GM21576 (cell line): Measurements from ENCODE around the gene BTBD16.

Experiments
- ATAC-seq: cut with Tn5 transposase; IDR thresholded peaks from one replicate; pipeline ENCODE4 v1.9.1; 2021; ENCODE audit warnings: mild to moderate bottlenecking, moderate library complexity; ENCODE audit not compliant: unreplicated experiment

The BTBD16 gene

DNA sequence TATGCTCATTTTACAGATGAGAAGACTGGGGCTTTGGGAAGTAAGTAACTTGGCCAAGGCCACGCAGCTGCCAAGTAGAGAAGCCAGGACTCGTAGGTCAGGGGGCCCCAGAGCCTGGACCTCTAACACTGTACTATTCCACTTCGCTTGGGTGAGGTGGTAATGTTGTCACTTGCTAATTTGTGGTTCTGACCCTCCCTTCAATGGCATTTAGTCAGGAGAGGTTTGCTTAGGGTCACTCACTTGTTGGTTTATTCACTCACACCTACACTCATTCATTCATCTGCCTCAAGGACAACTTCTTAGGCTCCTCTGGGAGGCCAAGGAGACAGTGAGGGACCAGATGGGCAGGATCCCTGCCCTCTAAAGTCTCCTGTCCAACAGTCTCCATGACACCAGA is 21.3 kb downstream of the BTBD16 start:
- ATAC-seq, result no peak

DNA sequence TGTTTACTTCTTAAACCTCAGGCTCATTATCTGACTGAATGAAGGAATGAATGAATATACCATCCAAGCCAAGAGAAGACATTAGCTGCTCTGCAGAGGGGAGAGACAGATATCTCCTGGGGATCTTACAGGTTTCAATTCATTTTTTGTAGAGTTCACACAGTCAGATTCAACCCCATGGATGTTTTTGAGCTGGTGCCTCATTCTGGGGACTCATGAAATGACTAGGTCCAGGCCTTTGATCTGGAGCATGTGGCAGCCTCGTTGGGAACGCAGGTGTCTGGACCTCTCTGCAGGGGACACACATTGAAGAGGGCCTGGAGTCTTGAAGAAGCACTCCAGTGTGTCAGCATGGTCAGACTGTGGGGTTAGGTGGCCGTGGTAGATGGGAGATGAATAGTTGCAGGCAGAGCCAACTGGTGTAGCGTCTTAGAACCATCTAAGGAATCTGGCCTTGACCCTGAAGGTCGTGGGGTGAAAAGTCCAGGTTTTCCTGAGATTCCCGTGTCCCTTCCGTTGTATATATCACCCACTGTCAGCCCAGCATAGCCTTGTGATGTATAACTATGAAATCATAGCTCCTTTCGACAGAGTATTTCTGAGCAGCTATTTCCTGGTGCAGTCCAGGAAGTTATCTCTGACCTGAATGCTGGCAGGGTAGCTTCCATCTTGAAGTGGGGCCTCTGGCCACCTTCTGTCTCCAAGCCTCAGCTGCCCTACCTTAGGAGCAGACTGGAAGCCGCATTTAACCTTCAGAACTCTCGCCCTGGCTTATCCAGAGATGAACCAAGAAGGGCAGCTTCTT is 22.3 kb downstream of the BTBD16 start:
- no peak for ATAC-seq

- no peak for ATAC-seq
Measured at GRCh38 chr10:122293961-122294380, 22.9 kb downstream of the BTBD16 start.

- no peak for ATAC-seq
Measured at GRCh38 chr10:122294511-122295450, 23.7 kb downstream of the BTBD16 start.

DNA sequence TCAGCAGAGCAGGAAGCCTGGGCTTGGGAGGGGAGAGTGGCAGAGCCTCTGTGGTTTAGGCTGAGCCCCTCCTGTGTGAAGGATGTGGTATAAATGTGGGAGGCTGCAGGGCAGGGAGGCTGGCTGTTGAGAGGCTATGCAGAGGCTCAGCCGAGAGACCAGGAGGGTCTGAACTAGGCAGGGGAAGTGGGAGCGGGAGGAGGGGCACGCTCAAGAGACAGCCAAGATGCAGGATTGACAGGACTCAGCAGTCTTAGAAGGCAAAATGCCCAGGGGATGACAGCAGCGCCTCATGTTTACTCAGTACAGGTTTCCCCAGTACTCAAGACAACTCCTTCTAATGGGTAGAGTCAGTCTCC is 24.3 kb downstream of the BTBD16 start:
- ATAC-seq, result no peak

DNA sequence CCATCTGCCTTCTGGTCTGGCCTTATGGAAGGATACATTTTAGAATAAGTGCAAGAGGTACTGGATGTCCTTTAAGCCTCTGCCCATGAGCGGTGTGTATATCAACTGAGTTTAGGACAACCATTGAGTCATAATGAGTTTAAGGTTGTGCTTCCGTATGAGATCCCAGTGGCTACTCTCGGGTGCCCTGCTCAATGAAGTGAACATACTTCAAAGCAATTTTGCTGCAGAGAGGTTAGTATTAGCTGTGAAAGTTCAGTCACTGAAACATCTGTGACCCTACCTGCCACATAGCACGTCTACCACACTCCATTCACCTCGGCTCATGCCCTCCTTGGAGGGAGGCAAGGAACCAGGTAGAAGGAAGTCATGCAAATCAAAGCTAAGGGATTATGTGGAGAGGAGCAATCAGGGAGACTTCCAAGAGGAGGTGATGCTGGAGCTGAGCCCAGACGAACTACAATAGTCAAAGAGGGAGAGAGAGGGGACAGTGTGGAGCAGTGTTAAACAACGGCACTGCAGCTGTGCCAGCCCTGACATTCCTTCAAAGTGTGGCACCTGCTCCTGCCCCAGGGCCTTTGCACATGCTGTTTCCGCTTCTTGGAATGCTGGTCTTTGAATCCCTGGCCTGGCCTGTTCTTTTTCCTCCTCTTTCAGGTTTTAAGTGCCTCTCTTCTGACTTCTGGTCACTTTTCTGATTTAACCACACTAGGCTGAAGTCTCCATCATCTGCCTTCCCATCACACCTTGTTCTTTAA is 25.4 kb downstream of the BTBD16 start:
- ATAC-seq, result no peak

DNA sequence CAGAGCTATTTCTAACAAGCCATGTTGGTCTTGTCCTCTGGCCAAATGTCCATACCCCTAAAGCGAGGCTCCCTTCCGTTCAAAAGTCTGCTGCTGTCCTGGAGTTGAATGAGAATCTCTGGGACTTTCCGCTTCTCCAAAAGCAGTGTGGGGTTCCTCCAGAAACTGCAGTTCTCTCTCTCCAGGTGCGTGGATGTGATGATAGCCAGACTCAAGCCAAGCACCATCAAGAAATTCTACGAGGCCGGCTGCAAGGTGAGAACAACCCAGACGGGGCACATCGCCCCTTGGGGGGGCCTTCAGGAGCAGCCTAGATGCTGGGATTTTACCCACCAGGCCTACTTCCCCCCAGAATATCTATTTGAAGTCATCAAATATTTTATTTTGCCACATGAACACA is 26.5 kb downstream of the BTBD16 start:
- no peak for ATAC-seq

- no peak for ATAC-seq
Measured at GRCh38 chr10:122298206-122298597, 27.1 kb downstream of the BTBD16 start.

DNA sequence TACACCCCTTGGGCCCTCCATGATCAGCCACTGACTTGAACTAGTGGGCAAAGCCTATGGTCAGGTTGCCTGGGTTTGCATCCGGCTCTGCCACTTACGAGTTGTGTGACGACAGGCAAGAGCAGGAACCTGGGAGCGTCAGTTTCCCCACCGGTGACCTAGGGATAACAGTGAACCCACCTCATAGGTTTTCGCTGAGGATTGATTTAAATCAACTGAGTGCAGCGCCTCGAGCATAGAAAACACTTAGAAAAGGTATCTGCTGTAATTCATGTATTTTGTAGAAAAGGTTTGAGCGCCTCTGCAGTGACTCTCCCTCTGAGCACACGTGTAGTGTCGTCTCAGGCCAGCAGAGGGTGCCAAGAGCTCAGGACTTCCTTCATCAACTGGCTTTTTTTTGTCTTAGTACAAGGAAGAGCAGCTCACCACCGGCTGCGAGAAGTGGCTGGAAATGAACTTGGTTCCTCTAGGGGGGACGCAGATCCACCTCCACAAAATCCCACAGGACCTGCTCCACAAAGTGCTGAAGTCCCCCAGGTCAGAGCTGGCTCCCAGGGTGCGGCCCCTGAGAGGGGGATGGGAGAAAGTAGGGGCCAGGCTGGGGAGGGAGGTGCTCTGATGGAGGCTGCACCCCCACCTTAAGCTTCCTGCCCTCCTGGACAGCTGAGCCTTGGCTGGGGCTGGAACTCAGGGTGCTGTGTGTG is 27.7 kb downstream of the BTBD16 start:
- peak; percentile 56 for ATAC-seq

GRCh38 chr10:122299423-122300075 is 28.5 kb downstream of the BTBD16 start:
- no peak for ATAC-seq

DNA sequence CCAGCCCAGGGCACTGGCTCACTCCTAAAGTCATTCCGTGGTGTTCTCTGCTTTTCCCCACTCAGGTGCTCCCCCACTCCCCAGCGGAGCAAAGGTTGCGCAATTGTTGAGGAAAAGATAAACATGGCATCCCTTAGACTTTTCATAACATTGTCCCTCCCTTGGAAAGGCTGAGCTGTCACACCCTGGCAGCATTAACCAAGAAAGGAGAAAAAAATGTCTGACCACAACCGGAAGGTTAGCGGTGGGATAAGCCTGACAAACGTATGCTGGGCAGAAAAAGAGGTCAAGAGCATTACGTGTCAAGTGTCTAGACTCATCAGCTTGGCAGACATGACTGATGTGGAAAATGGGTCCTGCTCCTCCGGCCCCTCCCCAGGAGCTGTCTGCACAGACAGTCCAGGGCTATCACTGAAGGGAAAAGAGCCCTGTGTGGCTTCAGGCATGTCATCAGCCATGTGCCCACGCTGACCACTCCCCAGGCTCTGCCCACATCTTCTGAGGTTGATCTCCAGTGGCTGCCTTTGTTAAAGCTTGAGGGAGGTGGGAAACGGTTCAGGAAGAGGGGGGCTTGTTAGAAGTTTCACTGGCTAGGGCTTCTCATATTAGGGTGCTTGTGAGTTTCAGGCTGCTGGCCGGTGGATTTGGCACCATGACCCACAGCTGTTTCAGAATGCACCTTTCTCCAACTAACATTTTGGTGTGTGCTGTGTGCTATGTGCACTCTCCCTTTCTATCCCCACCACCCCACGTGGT is 30.1 kb downstream of the BTBD16 start:
- ATAC-seq, result no peak

- no peak for ATAC-seq
Measured at GRCh38 chr10:122301811-122302115, 30.7 kb downstream of the BTBD16 start.

GRCh38 chr10:122302315-122302714 is 31.2 kb downstream of the BTBD16 start:
- ATAC-seq, result no peak

GRCh38 chr10:122303271-122304053 is 32.4 kb downstream of the BTBD16 start:
- ATAC-seq, result no peak

DNA sequence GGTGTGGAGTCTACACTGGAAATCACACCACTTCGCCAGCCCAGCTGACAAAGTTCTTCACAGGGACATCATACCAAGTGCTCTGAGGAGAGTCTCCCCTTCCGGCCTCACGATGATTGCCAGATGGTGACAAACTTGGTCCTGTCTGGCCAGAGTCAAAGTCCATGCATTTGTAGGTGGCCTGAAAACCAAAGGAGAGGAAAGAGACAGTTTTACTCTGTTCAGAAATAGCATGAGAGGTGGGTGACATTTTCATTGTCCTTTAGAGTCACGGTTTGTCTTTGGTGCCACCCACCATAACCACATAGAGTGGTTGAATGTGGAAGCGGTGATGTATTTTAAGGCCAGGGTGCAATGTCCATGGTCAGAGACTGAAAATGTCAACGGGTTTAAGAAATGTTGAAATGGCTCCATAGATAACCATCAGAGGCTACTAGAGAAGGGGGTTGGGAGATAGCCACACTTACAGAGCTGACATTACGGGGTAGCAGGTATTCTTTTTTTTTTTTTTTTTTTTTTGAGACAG is 33.0 kb downstream of the BTBD16 start:
- no peak for ATAC-seq

DNA sequence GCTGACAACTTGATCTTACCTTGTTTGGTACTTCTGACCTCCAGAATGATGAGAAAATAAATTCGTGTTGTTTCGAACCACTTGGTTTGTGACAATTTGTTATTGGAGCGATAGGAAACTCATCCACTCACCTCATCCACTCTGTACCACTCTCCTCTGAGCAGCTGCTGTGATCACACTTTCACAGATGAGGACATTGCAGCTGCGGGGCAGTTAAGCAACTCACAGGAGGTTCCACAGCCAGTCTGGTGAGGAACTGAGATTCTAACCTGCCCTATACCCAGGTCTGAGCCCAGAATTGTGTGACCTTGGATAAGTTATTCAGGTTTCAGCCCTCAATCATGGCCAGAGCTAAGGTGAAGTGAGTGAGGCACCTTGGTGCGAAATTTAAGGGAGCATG is 35.2 kb downstream of the BTBD16 start:
- no peak for ATAC-seq

- no peak for ATAC-seq
Measured at GRCh38 chr10:122306744-122307143, 35.6 kb downstream of the BTBD16 start.

DNA sequence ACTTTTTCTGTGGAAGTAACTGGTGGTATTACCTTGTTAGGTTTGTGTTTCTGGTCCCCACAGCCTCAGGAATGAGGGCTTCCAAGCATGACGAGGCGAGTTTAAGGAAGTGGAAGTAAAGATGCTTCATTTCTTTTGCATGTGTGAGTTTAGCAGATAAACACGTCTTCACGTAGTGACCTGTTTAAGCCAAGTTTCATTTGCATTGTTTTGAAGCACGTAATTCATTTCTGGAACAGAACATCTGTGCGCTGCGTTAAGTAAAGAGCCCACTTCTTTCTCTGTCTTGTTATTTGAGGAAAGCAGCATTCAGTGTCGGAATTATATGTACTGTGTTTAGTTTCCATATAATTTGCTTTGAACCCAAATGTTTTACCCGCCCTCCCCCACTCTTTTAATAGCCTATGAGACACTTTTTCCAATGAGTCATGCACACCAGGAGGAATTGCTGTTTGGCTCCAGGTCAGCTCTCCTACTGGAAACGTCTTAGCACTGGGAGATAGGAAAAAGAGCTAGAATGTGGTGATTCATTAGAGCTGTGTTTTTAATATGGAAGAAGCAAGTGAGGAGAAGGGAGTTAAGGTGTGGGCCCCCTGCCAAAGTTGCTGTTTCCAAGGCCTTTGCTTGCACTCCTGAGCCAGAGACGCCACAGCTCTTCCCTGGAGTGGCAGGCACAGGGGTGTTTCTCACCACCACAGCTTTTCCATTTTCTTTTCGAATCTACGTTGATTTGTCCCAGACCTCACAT is 36.7 kb downstream of the BTBD16 start:
- peak; percentile 82 for ATAC-seq
